ENCODE data around the gene DENND5A.

DNA sequence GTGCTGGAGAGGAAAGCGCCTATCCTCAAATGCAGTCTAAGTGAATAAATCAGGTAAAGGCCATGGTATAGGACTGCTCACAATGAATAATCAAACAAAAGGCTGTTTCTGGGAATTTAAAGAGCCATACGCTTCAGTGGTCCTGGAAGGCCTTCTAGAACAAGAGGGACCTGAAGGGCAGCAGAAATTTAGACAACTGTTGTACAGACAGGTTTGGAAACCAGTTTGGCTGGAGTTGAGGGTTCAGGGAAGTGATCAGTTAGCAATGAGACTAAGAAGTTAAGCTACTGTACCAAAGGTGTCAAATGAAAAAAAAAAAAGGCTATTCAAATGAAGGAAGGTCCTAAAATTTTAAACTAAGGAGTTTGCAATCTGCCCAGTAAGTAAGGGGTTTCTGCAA, 117.1 kb downstream of the DENND5A start:
- TF ChIP-seq, protein P1, sequence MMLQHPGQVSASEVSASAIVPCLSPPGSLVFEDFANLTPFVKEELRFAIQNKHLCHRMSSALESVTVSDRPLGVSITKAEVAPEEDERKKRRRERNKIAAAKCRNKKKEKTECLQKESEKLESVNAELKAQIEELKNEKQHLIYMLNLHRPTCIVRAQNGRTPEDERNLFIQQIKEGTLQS (IDR thresholded peaks at IDR 0.05; ENCODE audit: insufficient read depth, low read depth, low read length) = no peak
- TF ChIP-seq POLR2A (IDR thresholded peaks at IDR 0.05; ENCODE audit: control extremely low read depth in 1 of 2, low read depth in 2 of 2, low read length in 2 of 2) = no peak
- TF ChIP-seq CHD1 (IDR thresholded peaks at IDR 0.05; ENCODE audit: low read depth, low read length) = no peak
- TF ChIP-seq NRF1 (IDR thresholded peaks at IDR 0.05; ENCODE audit: low read depth, low read length) = no peak
- TF ChIP-seq HDAC6 (IDR thresholded peaks at IDR 0.05; ENCODE audit: low read depth, low read length) = no peak
- TF ChIP-seq SIN3A (conservative IDR thresholded peaks at IDR 0.05 in 1 of 2, IDR thresholded peaks at IDR 0.05 in 1 of 2; ENCODE audit: low read depth in 1 of 2, low read length in 2 of 2) = no peak
- TF ChIP-seq EZH2 (IDR thresholded peaks at IDR 0.05; ENCODE audit: low read depth, low read length, severe bottlenecking) = no peak
- TF ChIP-seq SP1 (IDR thresholded peaks at IDR 0.05; ENCODE audit: low read depth, low read length) = no peak
- TF ChIP-seq EGR1 (IDR thresholded peaks at IDR 0.05; ENCODE audit: borderline replicate concordance, low read depth, low read length) = no peak
- TF ChIP-seq, protein P2, sequence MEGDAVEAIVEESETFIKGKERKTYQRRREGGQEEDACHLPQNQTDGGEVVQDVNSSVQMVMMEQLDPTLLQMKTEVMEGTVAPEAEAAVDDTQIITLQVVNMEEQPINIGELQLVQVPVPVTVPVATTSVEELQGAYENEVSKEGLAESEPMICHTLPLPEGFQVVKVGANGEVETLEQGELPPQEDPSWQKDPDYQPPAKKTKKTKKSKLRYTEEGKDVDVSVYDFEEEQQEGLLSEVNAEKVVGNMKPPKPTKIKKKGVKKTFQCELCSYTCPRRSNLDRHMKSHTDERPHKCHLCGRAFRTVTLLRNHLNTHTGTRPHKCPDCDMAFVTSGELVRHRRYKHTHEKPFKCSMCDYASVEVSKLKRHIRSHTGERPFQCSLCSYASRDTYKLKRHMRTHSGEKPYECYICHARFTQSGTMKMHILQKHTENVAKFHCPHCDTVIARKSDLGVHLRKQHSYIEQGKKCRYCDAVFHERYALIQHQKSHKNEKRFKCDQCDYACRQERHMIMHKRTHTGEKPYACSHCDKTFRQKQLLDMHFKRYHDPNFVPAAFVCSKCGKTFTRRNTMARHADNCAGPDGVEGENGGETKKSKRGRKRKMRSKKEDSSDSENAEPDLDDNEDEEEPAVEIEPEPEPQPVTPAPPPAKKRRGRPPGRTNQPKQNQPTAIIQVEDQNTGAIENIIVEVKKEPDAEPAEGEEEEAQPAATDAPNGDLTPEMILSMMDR (IDR thresholded peaks at IDR 0.05; ENCODE audit: control extremely low read depth in 1 of 3, insufficient read depth in 1 of 3, low read depth in 1 of 3, low read length in 3 of 3) = no peak

Data from H1 (cell line).